ENCODE results near the gene EIF2AK3. TPM values are rescaled to one million over a fixed set of nuclear protein-coding genes. Genes with fewer than 3 reads are reported as not detected.
A peak's percentile ranks its signal among the peaks of the same experiment; 100 is the strongest.

The EIF2AK3 gene
- polyA plus RNA-seq, 2 of the 4 experiments (the other 2 are of a cell fraction), result 11.0 to 17.5 TPM

- 0 out of 5 replicates have a peak, but pooled peaks of 1 of the 2 experiments have one; percentile 14 for TF ChIP-seq RAD21 (conservative IDR thresholded peaks at IDR 0.05 in 1 of 2, IDR thresholded peaks at IDR 0.05 in 1 of 2)
- TF ChIP-seq RCOR1 (IDR thresholded peaks at IDR 0.05; ENCODE audit: low read depth, low read length), result no peak
- TF ChIP-seq POLR2A (IDR thresholded peaks at IDR 0.05; ENCODE audit: low read length), result peak; percentile 89
- TF ChIP-seq ZC3H11A (IDR thresholded peaks at IDR 0.05), result no peak
- TF ChIP-seq ZFP36 (IDR thresholded peaks at IDR 0.05; ENCODE audit: borderline replicate concordance, partially characterized antibody), result no peak
- no peak for TF ChIP-seq CHD4 (IDR thresholded peaks at IDR 0.05; ENCODE audit: borderline replicate concordance)
- TF ChIP-seq HEYL (CRISPR knock-in tag; IDR thresholded peaks at IDR 0.05), result no peak
- no peak for TF ChIP-seq ATOH8 (CRISPR knock-in tag; IDR thresholded peaks at IDR 0.05; ENCODE audit: low read depth)
- no peak for TF ChIP-seq HOXB13 (CRISPR knock-in tag; IDR thresholded peaks at IDR 0.05; ENCODE audit: low read depth)
- TF ChIP-seq HOXA7 (CRISPR knock-in tag; IDR thresholded peaks at IDR 0.05), result no peak; the same call in 1 of the 2 replicates
- TF ChIP-seq EHMT2 (IDR thresholded peaks at IDR 0.05; ENCODE audit: low read depth), result no peak
- no peak for TF ChIP-seq FOXS1 (CRISPR knock-in tag; IDR thresholded peaks at IDR 0.05)
- TF ChIP-seq KDM1A (IDR thresholded peaks at IDR 0.05; ENCODE audit: low read depth), result no peak
- no peak for TF ChIP-seq JUNB (IDR thresholded peaks at IDR 0.05)
- TF ChIP-seq USF2 (IDR thresholded peaks at IDR 0.05), result peak; percentile 42
- no peak; the same call in 1 of the 2 replicates for TF ChIP-seq HDAC2 (IDR thresholded peaks at IDR 0.05)
- peak; percentile 67; the same call in 1 of the 2 replicates for TF ChIP-seq TP53 (CRISPR knock-in tag; IDR thresholded peaks at IDR 0.05)
- TF ChIP-seq E2F6 (IDR thresholded peaks at IDR 0.05; ENCODE audit: borderline replicate concordance, low read depth), result no peak
- no peak for TF ChIP-seq SMC3 (IDR thresholded peaks at IDR 0.05)
- TF ChIP-seq FOSL2 (IDR thresholded peaks at IDR 0.05), result no peak
- TF ChIP-seq FOSL2 (CRISPR knock-in tag; IDR thresholded peaks at IDR 0.05), result peak; percentile 43; the same call in 1 of the 2 replicates
- no peak for TF ChIP-seq NFE2L2 (conservative IDR thresholded peaks at IDR 0.05; ENCODE audit: low read length)
- no peak for TF ChIP-seq ELK1 (IDR thresholded peaks at IDR 0.05; ENCODE audit: low read depth, low read length)
- no peak for TF ChIP-seq HOXB5 (CRISPR knock-in tag; IDR thresholded peaks at IDR 0.05)
- no peak for TF ChIP-seq KDM5A (IDR thresholded peaks at IDR 0.05)
- no peak for TF ChIP-seq NPAS2 (CRISPR knock-in tag; IDR thresholded peaks at IDR 0.05; ENCODE audit: borderline replicate concordance)
- no peak for TF ChIP-seq RNF2 (IDR thresholded peaks at IDR 0.05; ENCODE audit: borderline replicate concordance, low read depth)
These were observed 749 bp upstream of the EIF2AK3 start (continued) for GRCh38 chr2:88627856-88628570.

Measured in A549 (cell line).